RWPE1 (cell line): ENCODE results near the gene CHAMP1.

Experiments
- CTCF ChIA-PET: fragments of 350-600 bp; sonication (Branson Sonifier 250); formaldehyde crosslinking; extraction: SDS; loops from one replicate; lab custom pipeline; 2021; lab: Yijun Ruan, JAX
- POLR2A ChIA-PET: fragments of 400-600 bp; formaldehyde crosslinking; extraction: SDS; loops from one replicate; lab custom pipeline; 2020; ENCODE audit warnings: antibody characterized with exemption; ENCODE audit not compliant: low non-redundant PET; lab: Yijun Ruan, JAX
- DNase-seq: peaks from one replicate; pipeline ENCODE4 v3.0.0; 2012; ENCODE audit warnings: low spot score
- H3K27ac ChIP-seq: fragments of 450-650 bp; 2 replicates; pipeline ENCODE4 v1.5.1; 2017
- TF ChIP-seq, protein P1 (sequence below): fragments of 450-650 bp; conservative IDR thresholded peaks from 2 replicates; pipeline ENCODE4 v1.5.1; 2017; ENCODE audit warnings: low read depth, mild to moderate bottlenecking

Gene CHAMP1, protein sequence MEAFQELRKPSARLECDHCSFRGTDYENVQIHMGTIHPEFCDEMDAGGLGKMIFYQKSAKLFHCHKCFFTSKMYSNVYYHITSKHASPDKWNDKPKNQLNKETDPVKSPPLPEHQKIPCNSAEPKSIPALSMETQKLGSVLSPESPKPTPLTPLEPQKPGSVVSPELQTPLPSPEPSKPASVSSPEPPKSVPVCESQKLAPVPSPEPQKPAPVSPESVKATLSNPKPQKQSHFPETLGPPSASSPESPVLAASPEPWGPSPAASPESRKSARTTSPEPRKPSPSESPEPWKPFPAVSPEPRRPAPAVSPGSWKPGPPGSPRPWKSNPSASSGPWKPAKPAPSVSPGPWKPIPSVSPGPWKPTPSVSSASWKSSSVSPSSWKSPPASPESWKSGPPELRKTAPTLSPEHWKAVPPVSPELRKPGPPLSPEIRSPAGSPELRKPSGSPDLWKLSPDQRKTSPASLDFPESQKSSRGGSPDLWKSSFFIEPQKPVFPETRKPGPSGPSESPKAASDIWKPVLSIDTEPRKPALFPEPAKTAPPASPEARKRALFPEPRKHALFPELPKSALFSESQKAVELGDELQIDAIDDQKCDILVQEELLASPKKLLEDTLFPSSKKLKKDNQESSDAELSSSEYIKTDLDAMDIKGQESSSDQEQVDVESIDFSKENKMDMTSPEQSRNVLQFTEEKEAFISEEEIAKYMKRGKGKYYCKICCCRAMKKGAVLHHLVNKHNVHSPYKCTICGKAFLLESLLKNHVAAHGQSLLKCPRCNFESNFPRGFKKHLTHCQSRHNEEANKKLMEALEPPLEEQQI

DNA sequence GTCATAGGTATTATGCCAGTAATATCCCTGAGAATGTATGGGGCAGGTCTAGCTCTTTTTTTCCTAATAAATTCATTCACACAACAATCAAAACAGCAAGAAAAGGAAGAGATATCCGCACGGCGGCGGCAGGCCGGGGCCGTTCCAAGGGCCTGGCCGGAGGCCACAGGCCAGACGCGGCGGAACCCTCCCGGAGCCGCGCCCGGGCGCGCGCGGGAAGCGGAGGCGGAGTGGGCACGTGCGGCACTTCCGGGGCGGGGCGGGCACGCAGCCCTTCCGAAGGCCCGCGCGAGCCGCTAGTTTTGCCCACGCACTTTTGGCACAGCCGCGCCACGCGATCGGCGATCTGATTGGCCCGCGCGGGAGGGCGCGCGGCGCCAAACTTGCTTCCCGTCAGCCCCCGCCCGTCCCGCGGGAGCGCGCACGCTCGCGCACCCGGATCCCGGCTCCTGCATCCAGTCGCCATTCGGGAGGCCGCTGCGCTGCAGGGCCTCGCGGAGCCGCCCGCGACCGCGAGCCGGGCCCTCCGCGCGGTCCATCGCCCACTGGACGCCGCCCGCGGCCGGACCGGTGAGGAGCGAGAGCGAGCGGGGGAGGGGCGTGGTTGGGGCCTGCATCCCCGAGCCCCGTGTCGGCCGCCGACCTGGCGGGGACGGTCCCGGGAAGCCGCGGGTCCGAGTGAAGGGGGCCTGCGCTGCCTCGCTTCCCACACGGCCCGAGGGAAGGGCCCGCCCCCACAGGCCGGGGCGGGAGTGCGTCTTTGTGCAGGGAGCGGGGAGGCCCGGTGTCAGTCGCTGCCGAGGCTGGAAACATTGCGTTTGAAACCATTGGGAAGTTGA lies at the start of gene CHAMP1:
TSS of gene CHAMP1 (plus strand) at position 430 of the 839 bp plus-strand sequence. CDS start 9,340 bp downstream, outside the sequence.
- peak; percentile 96 for DNase-seq
- H3K27ac ChIP-seq, result peak within 1 kb of the TSS; percentile 93
- POLR2A ChIA-PET, result no interaction called here
- CTCF ChIA-PET, result no interaction called here
- TF ChIP-seq, protein P1, sequence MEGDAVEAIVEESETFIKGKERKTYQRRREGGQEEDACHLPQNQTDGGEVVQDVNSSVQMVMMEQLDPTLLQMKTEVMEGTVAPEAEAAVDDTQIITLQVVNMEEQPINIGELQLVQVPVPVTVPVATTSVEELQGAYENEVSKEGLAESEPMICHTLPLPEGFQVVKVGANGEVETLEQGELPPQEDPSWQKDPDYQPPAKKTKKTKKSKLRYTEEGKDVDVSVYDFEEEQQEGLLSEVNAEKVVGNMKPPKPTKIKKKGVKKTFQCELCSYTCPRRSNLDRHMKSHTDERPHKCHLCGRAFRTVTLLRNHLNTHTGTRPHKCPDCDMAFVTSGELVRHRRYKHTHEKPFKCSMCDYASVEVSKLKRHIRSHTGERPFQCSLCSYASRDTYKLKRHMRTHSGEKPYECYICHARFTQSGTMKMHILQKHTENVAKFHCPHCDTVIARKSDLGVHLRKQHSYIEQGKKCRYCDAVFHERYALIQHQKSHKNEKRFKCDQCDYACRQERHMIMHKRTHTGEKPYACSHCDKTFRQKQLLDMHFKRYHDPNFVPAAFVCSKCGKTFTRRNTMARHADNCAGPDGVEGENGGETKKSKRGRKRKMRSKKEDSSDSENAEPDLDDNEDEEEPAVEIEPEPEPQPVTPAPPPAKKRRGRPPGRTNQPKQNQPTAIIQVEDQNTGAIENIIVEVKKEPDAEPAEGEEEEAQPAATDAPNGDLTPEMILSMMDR, result no peak

DNA sequence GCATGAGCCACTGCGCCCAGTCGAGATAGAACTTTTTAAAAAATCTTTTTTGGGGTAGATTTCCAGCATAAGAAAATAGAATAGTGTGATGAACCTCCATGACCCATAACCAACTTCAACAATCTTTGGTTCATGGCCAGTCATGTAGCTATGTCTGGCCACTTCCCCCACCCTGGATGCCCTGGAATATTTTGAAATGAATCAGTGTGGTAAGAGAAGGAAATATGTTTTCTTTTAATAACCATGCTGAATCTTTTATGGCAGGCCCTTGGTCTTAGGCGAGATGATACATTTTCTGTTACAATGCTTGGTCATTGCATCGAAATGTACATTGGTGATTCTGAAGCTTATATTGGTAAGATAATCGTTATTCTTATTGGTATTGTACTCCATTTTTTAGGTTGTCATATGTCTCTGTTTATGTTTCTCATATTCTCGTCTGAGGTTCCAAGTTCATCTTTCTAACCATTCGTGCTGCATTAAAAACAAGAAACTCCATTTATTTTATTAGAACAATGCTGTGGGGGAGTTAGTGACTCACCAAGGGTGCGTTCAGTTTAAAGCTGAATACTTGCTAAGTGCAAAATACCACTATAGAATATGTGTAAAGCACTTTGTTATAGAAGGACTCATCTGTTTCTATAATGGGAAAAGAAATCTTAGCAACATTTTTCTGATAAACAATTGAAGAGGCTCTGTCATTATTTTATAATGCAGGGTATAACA lies 49.3 kb upstream of the CHAMP1 start:
- CTCF ChIA-PET, result no interaction called here
- H3K27ac ChIP-seq, result no peak overlapping the region
- DNase-seq, result no peak
- POLR2A ChIA-PET, result no interaction called here
- TF ChIP-seq, protein P1, result no peak

DNA sequence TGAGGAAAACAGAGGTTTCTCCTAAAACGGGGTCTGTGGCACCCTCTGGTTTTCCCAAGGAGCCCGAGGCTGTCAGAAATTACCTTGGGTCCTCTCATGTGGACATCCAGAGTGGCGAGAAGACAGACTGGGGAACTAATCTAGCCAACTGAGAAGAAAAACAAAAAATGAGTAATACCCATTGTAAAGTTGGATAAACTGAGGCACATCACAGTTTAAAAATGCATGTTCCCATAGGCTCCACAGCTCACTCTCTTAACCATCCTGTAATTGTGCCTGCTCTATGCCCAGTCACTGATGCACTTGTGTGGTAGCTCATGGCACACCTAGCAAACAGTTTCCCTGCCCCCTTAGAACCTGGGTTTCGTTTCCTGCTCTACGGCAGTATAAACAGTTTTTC lies 48.1 kb upstream of the CHAMP1 start:
- POLR2A ChIA-PET, result no interaction called here
- no peak for DNase-seq
- CTCF ChIA-PET, result no interaction called here
- TF ChIP-seq, protein P1, result no peak
- H3K27ac ChIP-seq, result no peak overlapping the region

DNA sequence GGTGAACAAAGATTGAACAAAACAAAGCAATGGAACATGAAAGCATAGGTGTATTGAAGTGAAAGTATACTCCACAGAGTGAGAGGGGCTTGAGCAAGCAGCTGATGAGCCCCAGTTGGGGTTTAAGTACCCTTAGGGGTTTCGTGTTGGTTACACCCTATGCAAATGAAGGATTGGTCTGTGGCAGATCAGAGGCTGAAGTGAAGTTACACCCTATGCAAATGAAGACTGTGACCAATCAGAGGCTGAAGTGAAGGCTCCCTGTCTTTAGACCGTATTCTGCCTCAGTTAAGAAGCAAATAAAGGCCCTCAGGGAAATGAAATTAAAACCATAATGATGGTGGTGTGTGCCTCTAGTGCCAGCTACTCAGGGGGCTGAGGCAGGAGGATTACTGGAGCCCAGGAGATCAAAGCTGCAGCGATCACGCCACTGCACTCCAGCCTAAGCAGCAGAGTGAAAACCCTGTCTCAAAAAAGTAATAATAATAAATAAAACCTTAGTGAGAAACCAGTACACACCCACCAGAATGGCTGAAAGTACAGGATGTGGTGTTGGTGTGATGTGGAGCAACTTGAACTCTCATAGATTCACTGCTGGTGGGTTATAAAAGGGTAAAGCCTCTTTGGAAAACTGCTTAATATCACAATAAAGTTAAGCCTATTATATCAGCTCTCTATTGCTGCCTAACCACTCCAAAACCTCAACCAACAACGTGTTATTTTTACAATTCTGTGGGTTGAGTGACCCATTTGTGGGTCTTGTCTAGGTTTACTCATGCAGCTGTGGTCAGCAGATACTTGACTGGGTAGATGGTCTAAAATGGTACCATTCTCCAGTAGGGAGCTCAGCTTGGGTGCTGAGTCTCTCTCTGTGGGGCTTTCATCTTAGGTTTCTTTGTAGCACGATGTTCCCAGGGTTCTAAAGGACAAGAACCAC lies 45.7 kb upstream of the CHAMP1 start:
- no peak for DNase-seq
- no peak overlapping the region for H3K27ac ChIP-seq
- POLR2A ChIA-PET, result no interaction called here
- TF ChIP-seq, protein P1, result no peak
- CTCF ChIA-PET, result no interaction called here

DNA sequence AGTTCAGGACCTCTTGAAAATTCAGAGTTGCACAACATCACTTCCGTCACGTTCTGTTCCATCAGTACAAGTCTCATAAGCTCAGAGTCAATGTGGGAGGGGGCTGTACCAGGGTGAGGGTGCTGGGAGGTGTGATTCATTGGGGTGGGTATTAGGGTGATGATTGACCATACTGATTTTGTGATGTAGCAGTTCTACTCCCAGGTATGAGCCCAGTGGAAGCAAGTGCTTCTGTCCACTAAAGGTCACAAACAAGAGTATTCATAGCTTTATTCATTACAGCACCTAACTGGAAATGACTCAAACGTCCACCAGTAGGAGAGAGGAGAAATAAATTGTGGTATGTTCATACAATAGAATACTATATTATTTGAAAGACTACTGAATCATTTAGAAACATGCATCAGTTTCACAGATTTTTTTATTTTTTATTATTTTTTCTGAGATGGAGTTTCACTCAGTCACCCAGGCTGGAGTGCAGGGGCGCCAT lies 45.0 kb upstream of the CHAMP1 start:
- POLR2A ChIA-PET, result no interaction called here
- DNase-seq, result no peak
- TF ChIP-seq, protein P1, result no peak
- CTCF ChIA-PET, result no interaction called here
- H3K27ac ChIP-seq, result no peak overlapping the region
